Liver (tissue), 9 donors: ENCODE measurements around the gene PLA2G2F. TPM values are rescaled to one million over a fixed set of nuclear protein-coding genes. Genes with fewer than 3 reads are reported as not detected.

Experiments
- DNase-seq: peaks from one replicate; pipeline ENCODE4 v3.0.0-alpha.2; 2017; ENCODE audit warnings: low spot score
- H3K27ac ChIP-seq, 2 donors: one replicate each; pipeline ENCODE4 v1.7.0; 2013; ENCODE audit warnings: inconsistent platforms in 2 of 2, low read length in 2 of 2, control low read depth in 1 of 2, low read depth in 1 of 2, mild to moderate bottlenecking in 1 of 2
- H3K27me3 ChIP-seq, 4 donors: one replicate each; pipeline versions ENCODE4 v1.6.1 to v1.7.0; 2013; ENCODE audit warnings: low read length in 3 of 4, inconsistent platforms in 1 of 4, mild to moderate bottlenecking in 1 of 4, moderate library complexity in 1 of 4; ENCODE audit not compliant: control insufficient read depth in 4 of 4, insufficient read depth in 4 of 4
- H3K36me3 ChIP-seq, 4 donors: one replicate each; pipeline versions ENCODE4 v1.6.1 to v1.7.0; 2013; ENCODE audit warnings: low read length in 3 of 4, mild to moderate bottlenecking in 3 of 4, low read depth in 1 of 4, moderate library complexity in 1 of 4; ENCODE audit not compliant: control insufficient read depth in 4 of 4, insufficient read depth in 3 of 4
- H3K4me1 ChIP-seq, 4 donors: one replicate each; pipeline versions ENCODE4 v1.6.1 to v1.7.0; 2013; ENCODE audit warnings: low read length in 3 of 4, mild to moderate bottlenecking in 3 of 4, moderate library complexity in 1 of 4; ENCODE audit not compliant: control insufficient read depth in 4 of 4, insufficient read depth in 4 of 4
- H3K4me3 ChIP-seq, 3 donors: one replicate each; pipeline versions ENCODE4 v1.6.1 to v1.7.0; 2013; ENCODE audit warnings: low read length in 3 of 3, control low read depth in 1 of 3, low read depth in 1 of 3, mild to moderate bottlenecking in 1 of 3
- H3K9ac ChIP-seq, 2 donors: one replicate each; pipeline ENCODE4 v1.7.0; 2013; ENCODE audit warnings: low read length in 2 of 2, mild to moderate bottlenecking in 2 of 2, moderate library complexity in 2 of 2, control low read depth in 1 of 2, low read depth in 1 of 2
- H3K9me3 ChIP-seq, 4 donors: one replicate each; pipeline versions ENCODE4 v1.6.1 to v1.7.0; 2013; ENCODE audit warnings: low read length in 3 of 4; ENCODE audit not compliant: control insufficient read depth in 4 of 4
- ATF3 ChIP-seq: IDR thresholded peaks from 2 replicates; pipeline ENCODE4 v1.6.1; 2016; ENCODE audit warnings: antibody characterized with exemption
- EGR1 ChIP-seq, 2 donors: IDR thresholded peaks; 2 replicates each; pipeline ENCODE4 v1.6.1; 2016 to 2018; ENCODE audit warnings: antibody characterized with exemption in 2 of 2, low read depth in 2 of 2
- FOXA1 ChIP-seq: IDR thresholded peaks from 2 replicates; pipeline ENCODE4 v1.6.1; 2016; ENCODE audit warnings: antibody characterized with exemption
- FOXA2 ChIP-seq: IDR thresholded peaks from 2 replicates; pipeline ENCODE4 v1.6.1; 2016; ENCODE audit warnings: antibody characterized with exemption
- GABPA ChIP-seq, 2 donors: IDR thresholded peaks in 1 of 2; conservative IDR thresholded peaks in 1 of 2; 2 replicates each; pipeline ENCODE4 v1.6.1; 2016; ENCODE audit warnings: antibody characterized with exemption in 2 of 2, mild to moderate bottlenecking in 1 of 2, moderate library complexity in 1 of 2
- JUND ChIP-seq, 2 donors: IDR thresholded peaks; 2 replicates each; pipeline ENCODE4 v1.6.1; 2016; ENCODE audit warnings: antibody characterized with exemption in 2 of 2
- MAX ChIP-seq: IDR thresholded peaks from 2 replicates; pipeline ENCODE4 v1.6.1; 2016; ENCODE audit warnings: antibody characterized with exemption
- RAD21 ChIP-seq, 2 donors: IDR thresholded peaks; 2 replicates each; pipeline ENCODE4 v1.6.1; 2016; ENCODE audit warnings: antibody characterized with exemption in 2 of 2, mild to moderate bottlenecking in 2 of 2
- SP1 ChIP-seq: IDR thresholded peaks from 2 replicates; pipeline ENCODE4 v1.6.1; 2018; ENCODE audit warnings: antibody characterized with exemption, mild to moderate bottlenecking
- TAF1 ChIP-seq: conservative IDR thresholded peaks from 2 replicates; pipeline ENCODE4 v1.6.1; 2016; ENCODE audit warnings: antibody characterized with exemption, mild to moderate bottlenecking
- WGBS: extraction: QIAGEN DNeasy Blood & Tissue Kit; methylation state at CpG from one replicate; pipeline ENCODE4 v1.1.7; 2013; 5-methylcytosine and 5-hydroxymethylcytosine counted together
- polyA plus RNA-seq, 2 donors: library from polyadenylated mRNA; stranded (reverse) in 1 of 2; unstranded in 1 of 2; fragments of 200-250 nt in 1 of 2; fragments of >200 nt in 1 of 2; fragmentation: Nextera tagmentation in 1 of 2; extraction: Ambion mirVana in 1 of 2; gene quantifications; one replicate each; pipeline versions ENCODE4 v1.2.1 to v1.2.3, GENCODE V29; 2013 to 2015
- total RNA-seq, 2 donors: library from RNA; depleted of rRNA; stranded (reverse); fragments of >200 nt; gene quantifications; one replicate each; pipeline ENCODE4 v1.2.3, GENCODE V29; 2014
- TF ChIP-seq, protein P1 (sequence below): fragments of 150-350 bp; IDR thresholded peaks from 2 replicates; pipeline ENCODE4 v1.5.1; 2017; ENCODE audit warnings: improper control_type of control experiment, low read depth, low read length; ENCODE audit not compliant: missing input control
- TF ChIP-seq, protein P2 (sequence below): IDR thresholded peaks from 2 replicates; pipeline ENCODE4 v1.6.1; 2016; ENCODE audit warnings: antibody characterized with exemption
- donor health status: healthy.
- donor health status: healthy.
- donor health status: healthy.
- donor health status: healthy.
- donor health status: healthy.

Gene PLA2G2F
- total RNA-seq (under 1 TPM in 1 of 2 donors, not detected in 1; under 0.01 TPM), polyA plus RNA-seq (not detected)

GRCh38 chr1:20138961-20139550 lies at the start of gene PLA2G2F:
Gene PLA2G2F (plus strand): TSS chr1:20139323. CDS start chr1:20139428, 105 bp downstream.
- no peak within 1 kb of the TSS for H3K27ac ChIP-seq
- H3K36me3 ChIP-seq, result no peaks in the 10 kb centered on the region
- no peaks in the 10 kb centered on the region for H3K27me3 ChIP-seq
- no peaks in the 10 kb centered on the region for H3K9me3 ChIP-seq
- no peaks in the 10 kb centered on the region for H3K4me1 ChIP-seq
- no peak within 1 kb of the TSS for H3K9ac ChIP-seq
- H3K4me3 ChIP-seq, result no peak within 1 kb of the TSS
- no peak for DNase-seq
- TF ChIP-seq FOXA2 (no peak), FOXA1 (no peak), MAX (no peak), JUND (IDR thresholded peaks at IDR 0.05) (no peak)
- TF ChIP-seq, protein P1, sequence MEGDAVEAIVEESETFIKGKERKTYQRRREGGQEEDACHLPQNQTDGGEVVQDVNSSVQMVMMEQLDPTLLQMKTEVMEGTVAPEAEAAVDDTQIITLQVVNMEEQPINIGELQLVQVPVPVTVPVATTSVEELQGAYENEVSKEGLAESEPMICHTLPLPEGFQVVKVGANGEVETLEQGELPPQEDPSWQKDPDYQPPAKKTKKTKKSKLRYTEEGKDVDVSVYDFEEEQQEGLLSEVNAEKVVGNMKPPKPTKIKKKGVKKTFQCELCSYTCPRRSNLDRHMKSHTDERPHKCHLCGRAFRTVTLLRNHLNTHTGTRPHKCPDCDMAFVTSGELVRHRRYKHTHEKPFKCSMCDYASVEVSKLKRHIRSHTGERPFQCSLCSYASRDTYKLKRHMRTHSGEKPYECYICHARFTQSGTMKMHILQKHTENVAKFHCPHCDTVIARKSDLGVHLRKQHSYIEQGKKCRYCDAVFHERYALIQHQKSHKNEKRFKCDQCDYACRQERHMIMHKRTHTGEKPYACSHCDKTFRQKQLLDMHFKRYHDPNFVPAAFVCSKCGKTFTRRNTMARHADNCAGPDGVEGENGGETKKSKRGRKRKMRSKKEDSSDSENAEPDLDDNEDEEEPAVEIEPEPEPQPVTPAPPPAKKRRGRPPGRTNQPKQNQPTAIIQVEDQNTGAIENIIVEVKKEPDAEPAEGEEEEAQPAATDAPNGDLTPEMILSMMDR, result no peak
- WGBS, result 92% methylated on average over 9 of the region's 9 CpGs

GRCh38 chr1:20089328-20090077 lies 49.6 kb upstream of the PLA2G2F start:
- H3K9me3 ChIP-seq, result no peaks in the 10 kb centered on the region
- H3K4me1 ChIP-seq, result no peaks in the 10 kb centered on the region
- TF ChIP-seq TAF1 (no peak), SP1 (no peak), MAX (no peak), JUND (IDR thresholded peaks at IDR 0.05) (no peak), ATF3 (no peak), EGR1 (IDR thresholded peaks at IDR 0.05; ENCODE audit: low read depth in 2 of 2) (no peak), RAD21 (IDR thresholded peaks at IDR 0.05) (no peak), GABPA (IDR thresholded peaks at IDR 0.05 in 1 of 2, conservative IDR thresholded peaks at IDR 0.05 in 1 of 2) (no peak)
- TF ChIP-seq, protein P2, sequence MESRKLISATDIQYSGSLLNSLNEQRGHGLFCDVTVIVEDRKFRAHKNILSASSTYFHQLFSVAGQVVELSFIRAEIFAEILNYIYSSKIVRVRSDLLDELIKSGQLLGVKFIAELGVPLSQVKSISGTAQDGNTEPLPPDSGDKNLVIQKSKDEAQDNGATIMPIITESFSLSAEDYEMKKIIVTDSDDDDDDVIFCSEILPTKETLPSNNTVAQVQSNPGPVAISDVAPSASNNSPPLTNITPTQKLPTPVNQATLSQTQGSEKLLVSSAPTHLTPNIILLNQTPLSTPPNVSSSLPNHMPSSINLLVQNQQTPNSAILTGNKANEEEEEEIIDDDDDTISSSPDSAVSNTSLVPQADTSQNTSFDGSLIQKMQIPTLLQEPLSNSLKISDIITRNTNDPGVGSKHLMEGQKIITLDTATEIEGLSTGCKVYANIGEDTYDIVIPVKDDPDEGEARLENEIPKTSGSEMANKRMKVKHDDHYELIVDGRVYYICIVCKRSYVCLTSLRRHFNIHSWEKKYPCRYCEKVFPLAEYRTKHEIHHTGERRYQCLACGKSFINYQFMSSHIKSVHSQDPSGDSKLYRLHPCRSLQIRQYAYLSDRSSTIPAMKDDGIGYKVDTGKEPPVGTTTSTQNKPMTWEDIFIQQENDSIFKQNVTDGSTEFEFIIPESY, result no peak
- TF ChIP-seq, protein P1, result no peak
- no peaks in the 10 kb centered on the region for H3K36me3 ChIP-seq
- no peak overlapping the region for H3K4me3 ChIP-seq
- no peaks in the 10 kb centered on the region for H3K27me3 ChIP-seq
- no peak overlapping the region for H3K27ac ChIP-seq
- H3K9ac ChIP-seq, result no peak overlapping the region
- 84% methylated on average over 19 of the region's 19 CpGs for WGBS
- no peak for DNase-seq
